ENCODE data around the gene NUP160. TPM values are rescaled to one million over a fixed set of nuclear protein-coding genes. Genes with fewer than 3 reads are reported as not detected.

NUP160 gene
- polyA plus RNA-seq, 1 donor from 2014 or later: 45.5 TPM

DNA sequence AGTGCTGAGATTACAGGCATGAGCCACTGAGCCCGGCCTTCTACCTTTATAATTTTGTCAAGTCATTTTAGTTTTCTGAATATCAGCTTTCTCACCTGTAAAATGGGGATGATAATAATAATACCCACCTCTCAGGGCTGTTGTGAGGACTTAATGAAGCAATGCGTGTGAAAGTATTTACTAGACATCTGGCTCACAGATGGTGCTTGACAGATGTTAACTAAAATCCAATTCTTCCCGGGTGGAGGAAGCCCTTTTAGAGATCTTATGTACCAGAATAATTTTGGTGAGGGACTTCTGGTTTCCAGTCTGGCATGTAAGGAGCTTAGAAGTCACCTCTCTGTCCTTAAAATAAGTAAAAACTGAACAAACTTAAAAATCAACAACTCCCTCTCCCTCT lies 43.7 kb upstream of the NUP160 start:
- Histone ChIP-seq H3K9me3 (ENCODE audit: low read length) (no peaks in the 10 kb centered on the region), H3K36me3 (ENCODE audit: insufficient read depth, low read length) (no peaks in the 10 kb centered on the region), H3K79me2 (replicated peaks; ENCODE audit: insufficient read depth, low read length) (no peaks in the 10 kb centered on the region), H3K27ac (ENCODE audit: low read length) (no peak overlapping the region), H3K9me2 (ENCODE audit: insufficient read depth, low read length) (no peaks in the 10 kb centered on the region), H3K4me2 (ENCODE audit: low read length) (no peak overlapping the region), H3F3A (ENCODE audit: insufficient read depth, low read length, poor library complexity, severe bottlenecking) (no peaks in the 10 kb centered on the region), H3K4me3 (ENCODE audit: low read length) (no peak overlapping the region), H3K27me3 (ENCODE audit: insufficient read depth, low read depth, low read length) (no peaks in the 10 kb centered on the region), H3K9ac (ENCODE audit: low read length) (no peak overlapping the region), H4K20me1 (ENCODE audit: insufficient read depth) (no peaks in the 10 kb centered on the region), H2AFZ (ENCODE audit: low read depth, low read length) (no peak overlapping the region)
- TF ChIP-seq TAF1 (IDR thresholded peaks at IDR 0.05; ENCODE audit: low read depth) (no peak), MXI1 (conservative IDR thresholded peaks at IDR 0.05; ENCODE audit: poor library complexity, severe bottlenecking) (no peak), EP300 (conservative IDR thresholded peaks at IDR 0.05; ENCODE audit: poor library complexity, severe bottlenecking) (no peak), SMC3 (conservative IDR thresholded peaks at IDR 0.05; ENCODE audit: poor library complexity) (no peak), RAD21 (conservative IDR thresholded peaks at IDR 0.05) (no peak), POLR2AphosphoS5 (IDR thresholded peaks at IDR 0.05) (no peak), EZH2 (IDR thresholded peaks at IDR 0.05; ENCODE audit: borderline replicate concordance, insufficient read depth, low read length, poor library complexity, severe bottlenecking) (no peak)
- TF ChIP-seq, protein P1, sequence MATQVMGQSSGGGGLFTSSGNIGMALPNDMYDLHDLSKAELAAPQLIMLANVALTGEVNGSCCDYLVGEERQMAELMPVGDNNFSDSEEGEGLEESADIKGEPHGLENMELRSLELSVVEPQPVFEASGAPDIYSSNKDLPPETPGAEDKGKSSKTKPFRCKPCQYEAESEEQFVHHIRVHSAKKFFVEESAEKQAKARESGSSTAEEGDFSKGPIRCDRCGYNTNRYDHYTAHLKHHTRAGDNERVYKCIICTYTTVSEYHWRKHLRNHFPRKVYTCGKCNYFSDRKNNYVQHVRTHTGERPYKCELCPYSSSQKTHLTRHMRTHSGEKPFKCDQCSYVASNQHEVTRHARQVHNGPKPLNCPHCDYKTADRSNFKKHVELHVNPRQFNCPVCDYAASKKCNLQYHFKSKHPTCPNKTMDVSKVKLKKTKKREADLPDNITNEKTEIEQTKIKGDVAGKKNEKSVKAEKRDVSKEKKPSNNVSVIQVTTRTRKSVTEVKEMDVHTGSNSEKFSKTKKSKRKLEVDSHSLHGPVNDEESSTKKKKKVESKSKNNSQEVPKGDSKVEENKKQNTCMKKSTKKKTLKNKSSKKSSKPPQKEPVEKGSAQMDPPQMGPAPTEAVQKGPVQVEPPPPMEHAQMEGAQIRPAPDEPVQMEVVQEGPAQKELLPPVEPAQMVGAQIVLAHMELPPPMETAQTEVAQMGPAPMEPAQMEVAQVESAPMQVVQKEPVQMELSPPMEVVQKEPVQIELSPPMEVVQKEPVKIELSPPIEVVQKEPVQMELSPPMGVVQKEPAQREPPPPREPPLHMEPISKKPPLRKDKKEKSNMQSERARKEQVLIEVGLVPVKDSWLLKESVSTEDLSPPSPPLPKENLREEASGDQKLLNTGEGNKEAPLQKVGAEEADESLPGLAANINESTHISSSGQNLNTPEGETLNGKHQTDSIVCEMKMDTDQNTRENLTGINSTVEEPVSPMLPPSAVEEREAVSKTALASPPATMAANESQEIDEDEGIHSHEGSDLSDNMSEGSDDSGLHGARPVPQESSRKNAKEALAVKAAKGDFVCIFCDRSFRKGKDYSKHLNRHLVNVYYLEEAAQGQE (IDR thresholded peaks at IDR 0.05; ENCODE audit: borderline replicate concordance): no peak
- TF ChIP-seq, protein P2, sequence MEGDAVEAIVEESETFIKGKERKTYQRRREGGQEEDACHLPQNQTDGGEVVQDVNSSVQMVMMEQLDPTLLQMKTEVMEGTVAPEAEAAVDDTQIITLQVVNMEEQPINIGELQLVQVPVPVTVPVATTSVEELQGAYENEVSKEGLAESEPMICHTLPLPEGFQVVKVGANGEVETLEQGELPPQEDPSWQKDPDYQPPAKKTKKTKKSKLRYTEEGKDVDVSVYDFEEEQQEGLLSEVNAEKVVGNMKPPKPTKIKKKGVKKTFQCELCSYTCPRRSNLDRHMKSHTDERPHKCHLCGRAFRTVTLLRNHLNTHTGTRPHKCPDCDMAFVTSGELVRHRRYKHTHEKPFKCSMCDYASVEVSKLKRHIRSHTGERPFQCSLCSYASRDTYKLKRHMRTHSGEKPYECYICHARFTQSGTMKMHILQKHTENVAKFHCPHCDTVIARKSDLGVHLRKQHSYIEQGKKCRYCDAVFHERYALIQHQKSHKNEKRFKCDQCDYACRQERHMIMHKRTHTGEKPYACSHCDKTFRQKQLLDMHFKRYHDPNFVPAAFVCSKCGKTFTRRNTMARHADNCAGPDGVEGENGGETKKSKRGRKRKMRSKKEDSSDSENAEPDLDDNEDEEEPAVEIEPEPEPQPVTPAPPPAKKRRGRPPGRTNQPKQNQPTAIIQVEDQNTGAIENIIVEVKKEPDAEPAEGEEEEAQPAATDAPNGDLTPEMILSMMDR (IDR thresholded peaks at IDR 0.05; ENCODE audit: poor library complexity, severe bottlenecking): no peak

DNA sequence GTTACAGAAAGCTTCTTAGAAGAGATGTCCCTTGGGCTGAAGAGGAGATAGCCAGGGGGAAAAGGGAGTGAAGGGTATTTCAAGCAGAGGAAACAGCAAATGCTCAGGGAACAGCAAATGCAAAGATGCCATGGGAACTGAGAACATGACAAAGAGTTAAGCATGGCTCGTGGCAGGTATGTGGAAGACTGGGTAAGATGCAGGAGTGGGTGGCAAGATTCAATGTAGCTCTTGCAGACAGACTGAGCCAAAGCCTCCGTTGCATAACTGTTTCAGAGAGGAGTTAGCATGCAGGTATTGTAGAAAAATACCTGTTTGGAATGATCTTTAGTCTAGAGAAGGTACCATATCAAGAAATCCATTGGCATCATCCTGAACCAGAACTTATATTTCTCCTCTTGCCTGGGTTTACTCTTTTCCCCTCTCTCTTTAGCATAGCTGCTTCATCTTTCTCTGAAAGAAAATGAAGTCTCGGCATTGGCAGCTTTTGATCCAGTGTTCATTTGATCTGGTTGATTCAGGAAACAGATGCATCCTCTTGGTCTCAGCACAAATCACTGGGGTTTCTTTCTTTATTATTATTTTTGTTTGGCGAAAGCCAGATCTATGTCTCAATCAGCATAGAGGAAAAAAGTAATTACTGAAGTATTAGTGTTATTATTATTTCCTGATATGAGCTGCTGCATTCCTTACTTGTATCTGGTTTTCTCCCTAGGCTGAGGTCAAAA lies 41.7 kb upstream of the NUP160 start:
- H3K4me2 ChIP-seq (ENCODE audit: low read length): no peak overlapping the region
- H3K9me3 ChIP-seq (ENCODE audit: low read length): no peaks in the 10 kb centered on the region
- H3F3A ChIP-seq (ENCODE audit: insufficient read depth, low read length, poor library complexity, severe bottlenecking): no peaks in the 10 kb centered on the region
- no peaks in the 10 kb centered on the region for H3K9me2 ChIP-seq (ENCODE audit: insufficient read depth, low read length)
- no peaks in the 10 kb centered on the region for H3K79me2 ChIP-seq (replicated peaks; ENCODE audit: insufficient read depth, low read length)
- H3K9ac ChIP-seq (ENCODE audit: low read length): no peak overlapping the region
- no peak for TF ChIP-seq MXI1 (conservative IDR thresholded peaks at IDR 0.05; ENCODE audit: poor library complexity, severe bottlenecking)
- TF ChIP-seq RAD21 (conservative IDR thresholded peaks at IDR 0.05): no peak
- no peak for TF ChIP-seq SMC3 (conservative IDR thresholded peaks at IDR 0.05; ENCODE audit: poor library complexity)
- no peak for TF ChIP-seq POLR2AphosphoS5 (IDR thresholded peaks at IDR 0.05)
- no peak for TF ChIP-seq EP300 (conservative IDR thresholded peaks at IDR 0.05; ENCODE audit: poor library complexity, severe bottlenecking)
- no peak for TF ChIP-seq EZH2 (IDR thresholded peaks at IDR 0.05; ENCODE audit: borderline replicate concordance, insufficient read depth, low read length, poor library complexity, severe bottlenecking)
- TF ChIP-seq, protein P2 (IDR thresholded peaks at IDR 0.05; ENCODE audit: poor library complexity, severe bottlenecking): no peak
- TF ChIP-seq TAF1 (IDR thresholded peaks at IDR 0.05; ENCODE audit: low read depth): no peak
- TF ChIP-seq, protein P1 (IDR thresholded peaks at IDR 0.05; ENCODE audit: borderline replicate concordance): no peak
- no peak overlapping the region for H3K4me3 ChIP-seq (ENCODE audit: low read length)
- no peak overlapping the region for H3K27ac ChIP-seq (ENCODE audit: low read length)
- no peaks in the 10 kb centered on the region for H3K27me3 ChIP-seq (ENCODE audit: insufficient read depth, low read depth, low read length)
- no peak overlapping the region for H2AFZ ChIP-seq (ENCODE audit: low read depth, low read length)
- no peaks in the 10 kb centered on the region for H4K20me1 ChIP-seq (ENCODE audit: insufficient read depth)
- H3K36me3 ChIP-seq (ENCODE audit: insufficient read depth, low read length): no peaks in the 10 kb centered on the region
